ENCODE results near the gene HEATR5A.
"Not testable (repeated sequence)": the region's sequence is repeated elsewhere in the genome, so short reads cannot be mapped to it uniquely, and the experiment has no call there.

The HEATR5A gene

GRCh38 chr14:31420319-31421111 lies at the start of gene HEATR5A:
HEATR5A (minus strand) TSS chr14:31420550; CDS start chr14:31402975, 17,575 bp downstream.
- peak; percentile 58 to 93 (median 86) for DNase-seq

GRCh38 chr14:31466554-31466953 lies 46.2 kb upstream of the HEATR5A start:
- no peak for DNase-seq

GRCh38 chr14:31465111-31465510 lies 44.8 kb upstream of the HEATR5A start:
- no peak for DNase-seq

GRCh38 chr14:31462450-31462849 lies 42.1 kb upstream of the HEATR5A start:
- not testable (repeated sequence) for DNase-seq

- no peak for DNase-seq
Observed at GRCh38 chr14:31461545-31461944, 41.2 kb upstream of the HEATR5A start.

- DNase-seq, result no peak
Observed at GRCh38 chr14:31457665-31458659, 37.6 kb upstream of the HEATR5A start.

GRCh38 chr14:31456841-31457664 lies 36.7 kb upstream of the HEATR5A start, which contains the start of gene DTD2:
DTD2 (minus strand) TSS chr14:31457506; CDS start chr14:31457393, 113 bp downstream.
- DNase-seq, result peak; percentile 64 to 84 (median 78)

DNA sequence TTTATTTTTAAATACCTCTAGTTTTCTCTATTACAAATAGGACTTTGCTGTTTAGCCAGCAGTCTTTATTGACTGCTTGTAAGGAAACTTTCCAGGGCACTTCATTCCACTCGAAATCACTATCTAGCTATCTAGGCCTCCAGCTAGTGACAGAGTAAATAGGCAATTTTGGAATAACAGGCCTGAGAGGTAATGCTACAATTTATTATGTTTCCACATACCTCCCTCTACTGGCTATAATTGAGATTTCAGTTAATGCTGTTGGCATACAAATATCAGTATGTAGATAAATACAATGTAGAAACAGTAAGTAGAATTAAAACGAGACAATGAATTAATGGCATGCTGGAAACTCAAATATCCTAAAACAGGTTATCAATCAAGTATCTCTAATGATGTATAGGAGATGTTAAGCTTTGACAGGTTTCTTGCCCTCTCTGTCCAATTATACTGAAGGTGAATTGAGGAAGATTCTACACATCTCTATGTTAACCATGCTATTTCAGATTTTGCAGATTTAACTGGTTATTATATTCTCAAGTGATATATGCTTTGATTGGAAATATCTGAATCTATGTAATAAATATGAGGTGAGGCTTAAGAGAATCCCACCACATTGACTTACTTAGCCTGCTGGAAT lies 29.7 kb upstream of the HEATR5A start:
- no peak for DNase-seq

DNA sequence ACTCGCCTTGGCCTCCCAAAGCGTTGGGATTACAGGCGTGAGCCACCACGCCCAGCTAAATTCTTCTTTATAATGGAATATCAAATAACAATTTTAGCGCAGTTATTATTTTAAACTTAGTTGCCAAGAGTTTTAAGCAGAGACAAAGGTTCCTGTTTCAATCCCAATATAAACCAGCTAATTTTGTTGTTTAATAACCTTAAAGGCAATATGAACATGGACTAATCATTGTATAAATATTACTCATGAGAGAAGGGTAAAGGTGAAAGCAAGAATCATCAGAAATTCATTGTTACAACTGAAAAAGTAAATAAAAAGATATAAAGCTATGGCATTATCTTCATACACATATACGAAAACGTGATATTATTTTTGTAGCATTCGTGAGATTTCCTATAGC lies 28.8 kb upstream of the HEATR5A start:
- no peak for DNase-seq

GRCh38 chr14:31445703-31446102 lies 25.4 kb upstream of the HEATR5A start:
- no peak for DNase-seq

- no peak for DNase-seq
Observed at GRCh38 chr14:31442284-31442683, 21.9 kb upstream of the HEATR5A start.

GRCh38 chr14:31441273-31442111 lies 21.1 kb upstream of the HEATR5A start:
- no peak for DNase-seq

GRCh38 chr14:31440280-31440679 lies 19.9 kb upstream of the HEATR5A start:
- no peak for DNase-seq

DNA sequence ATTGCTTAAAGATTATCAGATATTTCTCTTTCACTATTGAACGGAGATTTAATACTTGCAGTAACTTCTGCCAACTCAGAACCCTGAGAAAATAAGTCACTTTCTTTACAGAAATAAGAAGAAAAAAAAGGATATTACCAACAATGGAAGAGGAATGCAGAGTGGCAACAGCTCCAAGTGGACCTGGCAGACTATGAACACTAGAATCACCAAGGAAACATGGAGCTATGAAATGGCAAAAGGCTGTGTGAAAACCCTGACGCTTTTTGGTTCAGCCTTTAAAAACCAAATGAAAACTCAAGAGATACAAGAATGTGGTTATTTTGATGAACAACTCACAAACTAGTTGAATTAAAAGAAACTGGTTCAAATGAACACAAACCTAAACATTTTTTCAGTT lies 19.2 kb upstream of the HEATR5A start:
- DNase-seq, result no peak

DNA sequence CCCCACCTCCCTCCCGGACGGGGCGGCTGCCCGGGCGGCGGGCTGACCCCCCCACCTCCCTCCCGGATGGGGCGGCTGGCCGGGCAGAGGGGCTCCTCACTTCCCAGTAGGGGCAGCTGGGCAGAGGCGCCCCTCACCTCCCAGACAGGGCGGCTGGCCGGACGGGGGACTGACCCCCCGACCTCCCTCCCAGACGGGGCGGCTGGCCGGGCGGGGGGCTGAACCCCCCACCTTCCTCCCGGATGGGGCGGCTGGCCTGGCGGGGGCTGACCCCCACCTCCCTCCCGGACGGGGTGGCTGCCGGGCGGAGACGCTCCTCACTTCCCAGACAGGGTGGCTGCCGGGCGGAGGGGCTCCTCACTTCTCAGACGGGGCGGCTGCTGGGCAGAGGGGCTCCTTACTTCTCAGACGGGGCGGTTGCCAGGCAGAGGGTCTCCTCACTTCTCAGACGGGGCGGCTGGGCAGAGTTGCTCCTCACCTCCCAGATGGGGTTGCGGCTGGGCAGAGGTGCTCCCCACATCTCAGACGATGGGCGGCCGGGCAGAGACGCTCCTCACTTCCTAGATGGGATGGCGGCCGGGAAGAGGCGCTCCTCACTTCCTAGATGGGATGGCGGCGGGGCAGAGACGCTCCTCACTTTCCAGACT lies 16.8 kb upstream of the HEATR5A start:
- DNase-seq, result not testable (repeated sequence)

DNA sequence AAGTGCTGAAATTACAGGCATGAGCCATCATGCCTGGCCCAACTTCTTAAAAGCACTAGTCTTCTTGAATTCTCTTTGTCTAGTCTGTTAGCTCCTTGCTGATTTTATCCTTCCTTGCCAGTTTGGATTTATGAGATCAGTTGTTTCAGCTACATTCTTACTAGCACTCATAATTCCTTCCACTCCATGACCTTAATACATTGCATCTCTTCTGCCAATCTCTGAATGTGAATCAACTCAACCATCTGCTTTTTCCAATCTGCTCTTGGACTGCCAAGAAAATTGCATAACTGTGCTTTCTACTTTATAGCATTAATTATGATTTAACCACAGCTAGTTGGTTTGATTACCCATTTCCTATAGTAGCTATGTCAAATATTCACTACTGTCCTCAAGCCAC lies 14.9 kb upstream of the HEATR5A start:
- no peak for DNase-seq

DNA sequence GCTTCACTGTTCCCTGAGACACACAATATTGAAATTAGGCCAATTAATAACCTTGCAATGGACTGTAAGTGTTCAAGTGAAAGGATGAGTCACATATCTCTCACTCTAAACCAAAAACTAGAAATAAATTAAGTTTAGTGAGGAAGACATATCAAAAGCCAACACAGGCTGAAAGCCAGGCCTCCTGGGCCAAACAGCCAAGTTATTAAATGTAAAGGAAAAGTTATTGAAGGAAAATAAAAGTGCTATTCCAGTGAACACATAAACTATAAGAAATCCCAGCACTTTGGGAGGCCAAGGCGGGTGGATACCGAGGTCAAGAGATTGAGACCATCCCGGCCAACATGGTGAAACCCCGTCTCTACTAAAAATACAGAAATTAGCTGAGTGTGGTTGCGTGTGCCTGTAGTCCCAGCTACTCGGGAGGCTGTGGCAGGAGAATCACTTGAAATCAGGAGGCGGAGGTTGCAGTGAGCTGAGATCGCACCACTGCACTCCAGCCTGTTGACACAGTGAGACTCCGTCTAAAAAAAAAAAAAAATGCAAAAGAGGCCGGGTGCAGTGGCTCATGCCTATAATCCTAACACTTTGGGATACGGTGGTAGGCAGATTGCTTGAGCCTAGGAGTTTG lies 10.4 kb upstream of the HEATR5A start:
- no peak for DNase-seq

- no peak for DNase-seq
Observed at GRCh38 chr14:31429791-31430190, 9.4 kb upstream of the HEATR5A start.

GRCh38 chr14:31428011-31428410 lies 7.7 kb upstream of the HEATR5A start:
- DNase-seq, result no peak

DNA sequence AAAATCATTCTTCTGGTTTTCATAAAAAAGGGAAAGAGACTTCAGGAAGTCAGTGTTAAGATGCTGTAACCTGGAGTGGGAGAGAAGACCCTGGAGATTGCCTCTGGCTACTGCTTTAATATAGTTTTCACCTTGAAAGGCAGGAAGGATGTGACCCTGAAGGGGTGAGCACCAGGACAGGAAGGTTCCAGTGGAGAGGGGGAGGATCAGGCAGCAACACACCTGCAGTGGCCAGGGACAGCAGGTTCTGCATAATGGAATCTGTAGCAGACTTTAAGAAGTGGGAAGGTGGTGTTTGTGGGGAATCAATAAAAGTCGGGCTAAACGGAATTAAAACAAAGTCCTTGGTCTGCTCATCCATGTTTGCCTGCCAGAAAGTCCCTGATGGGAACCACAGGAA lies 6.3 kb upstream of the HEATR5A start:
- DNase-seq, result no peak
